HepG2 (cell line): ENCODE data around the gene CAGE1. TPM values are rescaled to one million over a fixed set of nuclear protein-coding genes. Genes with fewer than 3 reads are reported as not detected.

Experiments used
- ATAC-seq: fragments of 200-7000 bp; cut with Tn5 transposase; 3 replicates; pipeline ENCODE4 v1.9.1; 2020; ENCODE audit warnings: mild to moderate bottlenecking, moderate library complexity
- BruUV-seq: library from RNA; stranded (reverse); fragments of 400-500 nt; replicated peaks from 2 replicates; lab custom pipeline; 2021; lab: Mats Ljungman, UMichigan
- CTCF ChIA-PET: fragments of 300-600 bp; formaldehyde crosslinking; extraction: SDS; loops from one replicate; lab custom pipeline; 2021; ENCODE audit warnings: low total read pairs, inconsistent platforms, low intra/inter-chr PET ratio; lab: Yijun Ruan, JAX
- POLR2A ChIA-PET: fragments of 350-600 bp; sonication (Branson Sonifier 250); formaldehyde crosslinking; loops from one replicate; lab custom pipeline; 2020; ENCODE audit warnings: antibody characterized with exemption, inconsistent platforms; lab: Yijun Ruan, JAX
- DNase-seq: peaks from one replicate; pipeline ENCODE4 v3.0.0-alpha.2; 2015; ENCODE audit warnings: low spot score
- FAIRE-seq: peaks from 3 replicates; lab custom pipeline; 2011; peaks lifted over from hg19 to GRCh38; lab: Jason Lieb, UNC
- H2AFZ ChIP-seq: one replicate; pipeline ENCODE4 v1.6.1; 2011; ENCODE audit warnings: low read length, inconsistent platforms
- H3K27ac ChIP-seq: fragments of 300-600 bp; 3 replicates; pipeline ENCODE4 v1.8.0; 2011; ENCODE audit warnings: mixed run types, mild to moderate bottlenecking, mixed read lengths, low read length, inconsistent platforms; ENCODE audit not compliant: insufficient read depth; ENCODE audit errors: extremely low read length
- H3K27me3 ChIP-seq, 2 experiments: fragments of 200-600 bp in 1 of 2; 2 replicates in 1 of 2; 3 replicates in 1 of 2; pipeline versions ENCODE4 v1.6.0 to v1.8.0; 2011; ENCODE audit warnings: low read length in 2 of 2, mild to moderate bottlenecking in 2 of 2, moderate library complexity in 2 of 2, inconsistent platforms in 1 of 2; ENCODE audit not compliant: insufficient read depth in 2 of 2, control insufficient read depth in 1 of 2
- H3K36me3 ChIP-seq, 2 experiments: fragments of 200-600 bp in 1 of 2; replicated peaks in 1 of 2; 2 replicates in 1 of 2; 3 replicates in 1 of 2; pipeline versions ENCODE4 v1.5.1 to v1.8.0; 2011; ENCODE audit warnings: low read length in 2 of 2, inconsistent platforms in 1 of 2; ENCODE audit not compliant: insufficient read depth in 2 of 2, control insufficient read depth in 1 of 2
- H3K4me1 ChIP-seq: 2 replicates; pipeline ENCODE4 v1.5.1; 2012; ENCODE audit warnings: low read length, inconsistent platforms; ENCODE audit not compliant: insufficient read depth
- H3K4me2 ChIP-seq: 2 replicates; pipeline ENCODE4 v1.6.0; 2011; ENCODE audit warnings: low read depth, low read length, inconsistent platforms
- H3K4me3 ChIP-seq, 3 experiments: fragments of 200-600 bp in 1 of 3; sonication (generic), shearing (Covaris generic) in 1 of 3; replicated peaks in 1 of 3; 2 replicates each; pipeline ENCODE4 v1.5.1; 2011 to 2016; ENCODE audit warnings: low read length in 3 of 3, inconsistent platforms in 2 of 3, low read depth in 2 of 3, mild to moderate bottlenecking in 2 of 3, control low read depth in 1 of 3, mixed read lengths in 1 of 3; ENCODE audit not compliant: insufficient read depth in 1 of 3
- H3K79me2 ChIP-seq: one replicate; pipeline ENCODE4 v1.6.1; 2011; ENCODE audit warnings: low read length, inconsistent platforms; ENCODE audit not compliant: insufficient read depth
- H3K9ac ChIP-seq: 2 replicates; pipeline ENCODE4 v1.6.0; 2011; ENCODE audit warnings: mild to moderate bottlenecking, low read depth, low read length, inconsistent platforms; ENCODE audit not compliant: insufficient read depth
- H3K9me3 ChIP-seq: 2 replicates; pipeline ENCODE4 v1.5.1; 2012; ENCODE audit warnings: mild to moderate bottlenecking, low read length
- H4K20me1 ChIP-seq: 2 replicates; pipeline ENCODE4 v1.6.0; 2011; ENCODE audit warnings: inconsistent platforms, mild to moderate bottlenecking, low read length, moderate library complexity; ENCODE audit not compliant: insufficient read depth
- ELK4 ChIP-seq: sonication (generic); formaldehyde crosslinking; IDR thresholded peaks from 2 replicates; pipeline ENCODE4 v1.9.0; 2021; ENCODE audit warnings: missing genetic modification reagents, borderline replicate concordance
- GTF2F1 ChIP-seq: fragments of 150-350 bp; IDR thresholded peaks from 2 replicates; pipeline ENCODE4 v1.6.1; 2014; ENCODE audit warnings: low read length
- HMGXB4 ChIP-seq, 2 experiments: sonication (generic) in 1 of 2; formaldehyde crosslinking in 1 of 2; IDR thresholded peaks; 2 replicates each; pipeline versions ENCODE4 v1.4.0 to v1.6.1; 2018 to 2020; ENCODE audit warnings: missing genetic modification reagents in 2 of 2, borderline replicate concordance in 1 of 2, low read depth in 1 of 2, mild to moderate bottlenecking in 1 of 2, missing biosample characterization in 1 of 2
- MYPOP ChIP-seq: sonication (generic); formaldehyde crosslinking; IDR thresholded peaks from 2 replicates; pipeline ENCODE4 v1.8.1; 2023; ENCODE audit warnings: mild to moderate bottlenecking, moderate library complexity, missing genetic modification reagents
- PAXIP1 ChIP-seq: sonication (generic); formaldehyde crosslinking; conservative IDR thresholded peaks from 2 replicates; pipeline ENCODE4 v1.4.0; 2020; ENCODE audit warnings: mild to moderate bottlenecking, missing genetic modification reagents, moderate library complexity
- RFX3 ChIP-seq: IDR thresholded peaks from 2 replicates; pipeline ENCODE4 v1.6.1; 2016; ENCODE audit warnings: missing biosample characterization, missing genetic modification reagents
- SAFB2 ChIP-seq: sonication (generic); formaldehyde crosslinking; IDR thresholded peaks from 2 replicates; pipeline ENCODE4 v1.5.1; 2020; ENCODE audit warnings: missing genetic modification reagents, low read depth, mild to moderate bottlenecking, borderline replicate concordance
- SP2 ChIP-seq: sonication (generic); formaldehyde crosslinking; IDR thresholded peaks from 2 replicates; pipeline ENCODE4 v1.5.1; 2020; ENCODE audit warnings: mild to moderate bottlenecking, missing genetic modification reagents
- ZNF432 ChIP-seq: sonication (generic); formaldehyde crosslinking; IDR thresholded peaks from 2 replicates; pipeline ENCODE4 v1.5.0; 2020; ENCODE audit warnings: missing genetic modification reagents, mild to moderate bottlenecking, borderline replicate concordance
- ZNF460 ChIP-seq: sonication (generic); formaldehyde crosslinking; IDR thresholded peaks from 2 replicates; pipeline ENCODE4 v1.5.1; 2020; ENCODE audit warnings: missing genetic modification reagents, mild to moderate bottlenecking, borderline replicate concordance
- WGBS: methylation state at CpG from one replicate; pipeline ENCODE4 v1.1.6; 2017; ENCODE audit warnings: low lambda C conversion rate; 5-methylcytosine and 5-hydroxymethylcytosine counted together
- in situ Hi-C: cut with HindIII; loops from 2 replicates; pipeline ENCODE4 v1.10.0; 2017; ENCODE audit warnings: low pct_unique_long_range_greater_than_20kb; ENCODE audit not compliant: extremely low pct_ligation_motif_present
- intact Hi-C: fragments of 100-400 bp; cut with micrococcal nuclease; formaldehyde crosslinking; loops from one replicate; pipeline ENCODE4 v1.10.0; 2022; ENCODE audit not compliant: unreplicated experiment
- polyA plus RNA-seq, 8 experiments: library from polyadenylated mRNA; depleted of rRNA in 3 of 8; stranded (reverse) in 7 of 8; unstranded in 1 of 8; fragments of >200 nt; fragmentation: Illumina TruSeq in 4 of 8; extraction: Trizol in 4 of 8; gene quantifications; 2 replicates each; pipeline versions ENCODE4 v1.2.1 to v1.2.3, GENCODE V29; 2011 to 2016; ENCODE audit warnings: low read depth in 4 of 8, missing spikeins in 1 of 8, mixed read lengths in 1 of 8; ENCODE audit not compliant: insufficient read depth in 1 of 8
- total RNA-seq, 5 experiments: library from RNA; depleted of rRNA; stranded (reverse); fragments of >200 nt; fragmentation: Illumina TruSeq; extraction: Trizol; gene quantifications; 2 replicates each; pipeline ENCODE4 v1.2.3, GENCODE V29; 2016; ENCODE audit warnings: low read depth in 1 of 5

Gene CAGE1
- total and polyA plus RNA-seq, 2 of the 13 experiments (the other 11 are each of a cell fraction or from before 2014, with no cell fraction given), result 0.03 to 0.15 TPM

- TF ChIP-seq SAFB2 (CRISPR knock-in tag) (0 out of 2 replicates have a peak, but pooled peaks have one; percentile 51), HMGXB4 (CRISPR knock-in tag; IDR thresholded peaks at IDR 0.05; ENCODE audit: borderline replicate concordance in 1 of 2, low read depth in 1 of 2) (0 out of 4 replicates have a peak, but pooled peaks of 1 of the 2 experiments have one; percentile 7)
These were observed 41.8 kb upstream of the CAGE1 start (continued) for GRCh38 chr6:7431313-7431673.

- peak; percentile 66 for ATAC-seq
- peak overlapping the region; percentile 15 for H2AFZ ChIP-seq
- H4K20me1 ChIP-seq, result no peaks in the 10 kb centered on the region
- no peak for FAIRE-seq
- peaks cover 34% of the 10 kb centered on the region for H3K4me1 ChIP-seq
- H3K4me2 ChIP-seq, result peak overlapping the region; percentile 70
- H3K4me3 ChIP-seq, result peak overlapping the region; percentile 8 to 47 (median 37); a peak in 4 of 6 replicates
- H3K27ac ChIP-seq, result peak overlapping the region; percentile 50
- H3K9me3 ChIP-seq, result no peaks in the 10 kb centered on the region
- intact Hi-C loops (no loop called here), in situ Hi-C loops (no loop called here)
- ChIA-PET POLR2A (interaction anchor here (0.8 to 4.7 kb wide), 21 partner anchors 9 to 189 kb away, joined by 3 to 42 read pairs (median 7); partner anchors contain the start of genes CAGE1, DSP, RIOK1 and SNRNP48), CTCF (interaction anchor here (1.3 kb wide), 1 partner anchor 189 kb away, joined by 5 read pairs; no protein-coding TSS in a partner anchor)
- H3K36me3 ChIP-seq, result no peaks in the 10 kb centered on the region
- no peaks in the 10 kb centered on the region for H3K79me2 ChIP-seq
- 29% methylated on average over 16 of the region's 16 CpGs for WGBS
- H3K9ac ChIP-seq, result peak overlapping the region; percentile 46
- no TSS peak for BruUV-seq
- no peaks in the 10 kb centered on the region for H3K27me3 ChIP-seq
- DNase-seq, result peak; percentile 83
- no peak for TF ChIP-seq SP2 (CRISPR knock-in tag)
- peak; percentile 67; the same call in 1 of the 2 replicates for TF ChIP-seq PAXIP1 (CRISPR knock-in tag)
- TF ChIP-seq ELK4 (CRISPR knock-in tag), result no peak
- TF ChIP-seq RFX3 (CRISPR knock-in tag), result no peak
- TF ChIP-seq MYPOP, result no peak; the same call in 1 of the 2 replicates
- no peak for TF ChIP-seq ZNF432 (CRISPR knock-in tag)
- no peak; the same call in 1 of the 2 replicates for TF ChIP-seq GTF2F1
- TF ChIP-seq ZNF460 (CRISPR knock-in tag), result no peak
These were observed 37.1 kb upstream of the CAGE1 start for GRCh38 chr6:7426447-7427169.
